A549 (cell line): ENCODE measurements around the gene GMDS. TPM values are rescaled to one million over a fixed set of nuclear protein-coding genes. Genes with fewer than 3 reads are reported as not detected.

Experiments used
- ATAC-seq, 2 experiments: fragments of 200-7000 bp in 1 of 2; fragments of >200 bp in 1 of 2; cut with Nextera tagmentation in 1 of 2; cut with Tn5 transposase in 1 of 2; 3 replicates each; pipeline versions ENCODE4 v1.8.0 to v1.9.1; 2018 to 2020; ENCODE audit warnings: mild to moderate bottlenecking in 1 of 2, moderate library complexity in 1 of 2
- CTCF ChIA-PET: fragments of 300-600 bp; sonication (Branson Sonifier 250); formaldehyde crosslinking; extraction: SDS; loops from one replicate; lab custom pipeline; 2021; ENCODE audit warnings: antibody characterized with exemption, inconsistent platforms; lab: Yijun Ruan, JAX
- POLR2A ChIA-PET: fragments of 350-600 bp; formaldehyde crosslinking; extraction: SDS; loops from one replicate; lab custom pipeline; 2021; ENCODE audit warnings: antibody characterized with exemption, inconsistent platforms; lab: Yijun Ruan, JAX
- DNase-seq, 2 experiments: peaks; one replicate each; pipeline versions ENCODE4 v3.0.0 to v3.0.0-alpha.2; 2011 to 2016; ENCODE audit warnings: low read depth in 1 of 2, low spot score in 1 of 2
- FAIRE-seq: peaks from 2 replicates; lab custom pipeline; 2011; peaks lifted over from hg19 to GRCh38; lab: Jason Lieb, UNC
- H3K27ac ChIP-seq, 2 experiments: fragments of >200 bp; sonication (Bioruptor Twin); formaldehyde crosslinking; 3 replicates each; pipeline ENCODE4 v1.5.1; 2016 to 2017
- H3K4me1 ChIP-seq: fragments of >200 bp; sonication (Bioruptor Twin); formaldehyde crosslinking; 3 replicates; pipeline ENCODE4 v1.6.1; 2016
- H3K4me2 ChIP-seq: fragments of >200 bp; sonication (Bioruptor Twin); formaldehyde crosslinking; 3 replicates; pipeline ENCODE4 v1.6.1; 2016
- H3K4me3 ChIP-seq: fragments of >200 bp; sonication (Bioruptor Twin); formaldehyde crosslinking; 3 replicates; pipeline ENCODE4 v1.5.1; 2016
- H3K9me3 ChIP-seq: fragments of >200 bp; sonication (Bioruptor Twin); formaldehyde crosslinking; 3 replicates; pipeline ENCODE4 v1.6.1; 2016
- CHD4 ChIP-seq: fragments of 200-600 bp; sonication (generic); IDR thresholded peaks from 2 replicates; pipeline ENCODE4 v1.6.1; 2016; ENCODE audit warnings: antibody characterized with exemption, mild to moderate bottlenecking, borderline replicate concordance
- EP300 ChIP-seq, 2 experiments: fragments of >200 bp; sonication (Bioruptor Twin); formaldehyde crosslinking; IDR thresholded peaks; 2 replicates in 1 of 2; 3 replicates in 1 of 2; pipeline ENCODE4 v1.6.1; 2016 to 2017
- ESRRA ChIP-seq: fragments of 150-350 bp; IDR thresholded peaks from 2 replicates; pipeline ENCODE4 v1.6.1; 2014; ENCODE audit warnings: mild to moderate bottlenecking, low read length, borderline replicate concordance
- GATA3 ChIP-seq: IDR thresholded peaks from 2 replicates; pipeline ENCODE4 v1.6.1; 2012; ENCODE audit warnings: borderline replicate concordance
- HEYL ChIP-seq: fragments of 250-450 bp; sonication (Bioruptor Pico); IDR thresholded peaks from 2 replicates; pipeline ENCODE4 v1.8.0; 2021; ENCODE audit warnings: mild to moderate bottlenecking, moderate library complexity
- JUN ChIP-seq, 2 experiments: fragments of >200 bp; sonication (Bioruptor Twin); formaldehyde crosslinking; IDR thresholded peaks; 2 replicates in 1 of 2; 3 replicates in 1 of 2; pipeline ENCODE4 v1.6.1; 2016 to 2017
- KDM5A ChIP-seq: fragments of 200-600 bp; sonication (generic); IDR thresholded peaks from 2 replicates; pipeline ENCODE4 v1.6.1; 2016; ENCODE audit warnings: antibody characterized with exemption, mild to moderate bottlenecking
- MAFK ChIP-seq: fragments of 450-650 bp; IDR thresholded peaks from 2 replicates; pipeline ENCODE4 v1.6.1; 2014; ENCODE audit not compliant: partially characterized antibody
- MYC ChIP-seq: IDR thresholded peaks from 2 replicates; pipeline ENCODE4 v1.6.1; 2012; ENCODE audit warnings: mild to moderate bottlenecking, inconsistent platforms, low read length, improper control_type of control experiment, borderline replicate concordance
- NR3C1 ChIP-seq: fragments of >200 bp; sonication (Bioruptor Twin); formaldehyde crosslinking; IDR thresholded peaks from 3 replicates; pipeline ENCODE4 v1.6.1; 2017
- PHF8 ChIP-seq: fragments of 200-600 bp; sonication (generic); IDR thresholded peaks from 2 replicates; pipeline ENCODE4 v1.6.1; 2016; ENCODE audit warnings: low read depth, mild to moderate bottlenecking, antibody characterized with exemption, moderate library complexity, borderline replicate concordance
- POLR2A ChIP-seq: IDR thresholded peaks from 2 replicates; pipeline ENCODE4 v1.6.1; 2012; ENCODE audit warnings: mild to moderate bottlenecking, low read length
- RAD21 ChIP-seq, 2 experiments: fragments of >200 bp in 1 of 2; sonication (Bioruptor Twin) in 1 of 2; formaldehyde crosslinking in 1 of 2; IDR thresholded peaks in 1 of 2; conservative IDR thresholded peaks in 1 of 2; 2 replicates in 1 of 2; 3 replicates in 1 of 2; pipeline ENCODE4 v1.6.1; 2012 to 2018; ENCODE audit warnings: inconsistent platforms in 1 of 2
- RNF2 ChIP-seq: fragments of 200-600 bp; sonication (generic); IDR thresholded peaks from 2 replicates; pipeline ENCODE4 v1.6.1; 2016; ENCODE audit warnings: low read depth, mild to moderate bottlenecking, antibody characterized with exemption, moderate library complexity, borderline replicate concordance
- ZFP36 ChIP-seq: fragments of 450-650 bp; IDR thresholded peaks from 2 replicates; pipeline ENCODE4 v1.6.1; 2014; ENCODE audit warnings: borderline replicate concordance; ENCODE audit not compliant: partially characterized antibody
- ZNF302 ChIP-seq: fragments of 250-450 bp; sonication (Bioruptor Pico); IDR thresholded peaks from 2 replicates; pipeline ENCODE4 v1.9.0; 2021; ENCODE audit warnings: inconsistent platforms, mild to moderate bottlenecking, moderate library complexity
- WGBS: methylation state at CpG from one replicate; pipeline ENCODE4 v1.1.6; 2017; ENCODE audit errors: missing lambda C conversion rate; 5-methylcytosine and 5-hydroxymethylcytosine counted together
- polyA plus RNA-seq, 4 experiments: library from polyadenylated mRNA; depleted of rRNA in 3 of 4; stranded (reverse); fragments of >200 nt; fragmentation: RNase III in 1 of 4; extraction: RNeasy Plus Mini Kit Qiagen cat#74134 plus additional on column Dnase treatment in 1 of 4; gene quantifications; 2 replicates in 3 of 4; 3 replicates in 1 of 4; pipeline ENCODE4 v1.2.3, GENCODE V29; 2011 to 2017
- TF ChIP-seq, protein P1 (sequence below): IDR thresholded peaks from 2 replicates; pipeline ENCODE4 v1.6.1; 2012
- TF ChIP-seq, protein P2 (sequence below): fragments of >200 bp; sonication (Bioruptor Twin); formaldehyde crosslinking; IDR thresholded peaks from 3 replicates; pipeline ENCODE4 v1.5.1; 2016
- TF ChIP-seq, protein P3 (sequence below): fragments of >200 bp; sonication (Bioruptor Twin); formaldehyde crosslinking; IDR thresholded peaks from 3 replicates; pipeline ENCODE4 v1.6.1; 2016

Gene GMDS
- polyA plus RNA-seq, 2 of the 4 experiments (the other 2 are of a cell fraction), result 9.9 to 12.4 TPM

DNA sequence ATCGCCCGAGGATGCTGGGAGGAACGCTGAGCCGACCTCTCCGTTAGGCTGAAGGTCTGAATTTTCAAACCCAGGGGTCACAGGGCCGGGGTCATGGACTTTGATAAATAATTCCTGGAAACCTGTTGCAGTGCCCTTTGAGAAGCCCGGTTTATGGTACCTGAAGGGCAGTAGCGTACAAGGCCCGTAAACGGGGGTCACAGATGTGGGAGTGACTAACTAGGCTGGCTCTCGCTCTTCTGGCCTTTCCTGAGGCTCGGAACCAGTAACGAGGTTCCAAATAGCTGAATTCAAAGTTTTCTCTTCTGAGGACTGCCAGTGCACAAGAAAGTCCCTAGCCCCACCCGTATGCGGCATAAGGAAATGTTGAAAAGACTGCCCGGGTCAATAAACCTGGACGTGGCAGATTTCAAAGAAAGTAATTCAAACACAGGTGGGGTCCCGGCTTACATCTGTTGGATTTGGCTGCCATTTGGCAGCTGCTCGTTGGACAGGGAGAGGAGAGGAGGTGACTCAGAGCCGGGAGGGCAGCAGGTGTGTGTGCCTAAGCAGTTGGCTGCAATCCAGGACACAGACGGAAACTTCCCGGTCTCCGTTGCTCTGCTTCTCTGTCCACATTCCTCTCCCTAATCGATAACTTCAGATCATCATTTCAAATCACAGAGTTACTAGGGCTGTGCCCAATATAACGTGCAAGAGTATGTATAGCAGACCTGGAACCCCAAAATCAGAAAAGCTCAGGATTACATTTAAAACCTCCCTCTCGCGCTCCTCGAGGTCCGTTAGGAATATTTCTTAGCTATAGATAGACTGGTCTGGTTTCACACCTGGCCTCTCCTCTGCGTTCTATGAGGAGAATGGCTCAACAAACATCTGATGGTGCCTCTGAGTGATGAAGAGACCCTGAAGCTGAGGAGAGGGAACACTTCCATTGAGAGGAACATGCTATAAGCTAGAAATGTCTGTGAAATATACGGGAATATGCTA lies 765 bp upstream of the GMDS start:
- peak overlapping the region; percentile 79 to 92 for H3K27ac ChIP-seq
- POLR2A ChIA-PET, result no interaction called here
- peak; percentile 23 to 54 for ATAC-seq
- H3K9me3 ChIP-seq, result no peaks in the 10 kb centered on the region
- FAIRE-seq, result no peak
- CTCF ChIA-PET, result no interaction called here
- TF ChIP-seq MYC, result no peak
- TF ChIP-seq, protein P1, sequence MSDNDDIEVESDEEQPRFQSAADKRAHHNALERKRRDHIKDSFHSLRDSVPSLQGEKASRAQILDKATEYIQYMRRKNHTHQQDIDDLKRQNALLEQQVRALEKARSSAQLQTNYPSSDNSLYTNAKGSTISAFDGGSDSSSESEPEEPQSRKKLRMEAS, result no peak
- 0 out of 2 replicates have a peak, but pooled peaks have one; percentile 27 for TF ChIP-seq PHF8
- no peak for TF ChIP-seq EP300 (IDR thresholded peaks at IDR 0.05)
- TF ChIP-seq NR3C1, result no peak
- TF ChIP-seq, all 56 proteins: peak for 1
- 29% methylated on average over 22 of the region's 31 CpGs for WGBS
- H3K4me1 ChIP-seq, result peaks cover 4% of the 10 kb centered on the region; the same call in 2 of the 3 replicates
- H3K4me3 ChIP-seq, result peak overlapping the region; percentile 71
- peak overlapping the region; percentile 63 for H3K4me2 ChIP-seq
- DNase-seq, result peak; percentile 38 to 47

DNA sequence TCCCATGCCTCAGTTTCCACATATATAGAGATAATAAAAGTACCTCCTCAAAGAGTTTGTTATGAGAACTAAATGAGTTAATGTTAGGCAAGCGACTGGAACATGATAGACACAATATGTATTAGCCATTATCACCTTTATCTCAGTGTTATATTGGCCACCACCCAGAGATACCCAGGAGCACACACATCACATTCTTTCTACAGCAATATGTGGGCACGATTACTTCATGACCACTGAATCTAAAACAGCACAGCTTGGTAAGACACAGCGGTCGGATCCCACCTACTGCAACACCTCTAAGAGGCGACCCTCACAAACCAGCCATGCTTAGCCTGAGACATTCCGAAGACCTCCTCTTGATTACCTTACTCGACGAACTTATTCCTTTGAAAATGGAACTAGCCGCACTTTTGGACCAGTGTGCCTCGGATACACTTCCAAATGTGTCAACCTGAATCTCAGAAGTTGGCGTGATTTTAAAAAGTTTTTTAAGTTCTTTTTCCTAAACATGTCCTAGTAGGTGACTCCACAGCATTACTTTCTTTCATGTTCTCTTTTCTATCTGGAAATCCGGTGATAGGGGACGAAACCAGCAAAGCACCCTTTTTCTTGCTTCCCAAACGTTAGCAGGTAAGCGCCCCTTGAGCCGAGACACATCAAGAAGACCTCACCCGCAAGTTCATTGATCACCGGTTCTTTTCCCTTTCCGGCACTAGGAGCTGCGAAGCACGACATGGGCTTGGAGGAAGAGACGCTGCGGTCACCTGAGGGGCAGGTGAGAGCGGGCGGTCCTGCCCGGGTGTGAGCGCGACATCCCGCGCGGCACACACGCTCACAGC lies 923 bp downstream of the GMDS start:
- POLR2A ChIA-PET, result no interaction called here
- H3K27ac ChIP-seq, result peak overlapping the region; percentile 70 to 92
- ATAC-seq, result peak in 1 of 2 experiments; percentile 26; a peak in 1 of 6 replicates

GRCh38 chr6:2242311-2242710 lies 3.1 kb downstream of the GMDS start:
- ATAC-seq, result no peak
- Histone ChIP-seq H3K27ac (no peak overlapping the region), H3K4me3 (no peak overlapping the region), H3K4me1 (peaks cover 6% of the 10 kb centered on the region; the same call in 2 of the 3 replicates), H3K9me3 (no peaks in the 10 kb centered on the region), H3K4me2 (no peak overlapping the region)
- ChIA-PET CTCF (no interaction called here), POLR2A (no interaction called here)
- WGBS, result 91% methylated on average over 4 of the region's 4 CpGs
- TF ChIP-seq HEYL (CRISPR knock-in tag) (no peak), ZFP36 (no peak)
- TF ChIP-seq, protein P2, sequence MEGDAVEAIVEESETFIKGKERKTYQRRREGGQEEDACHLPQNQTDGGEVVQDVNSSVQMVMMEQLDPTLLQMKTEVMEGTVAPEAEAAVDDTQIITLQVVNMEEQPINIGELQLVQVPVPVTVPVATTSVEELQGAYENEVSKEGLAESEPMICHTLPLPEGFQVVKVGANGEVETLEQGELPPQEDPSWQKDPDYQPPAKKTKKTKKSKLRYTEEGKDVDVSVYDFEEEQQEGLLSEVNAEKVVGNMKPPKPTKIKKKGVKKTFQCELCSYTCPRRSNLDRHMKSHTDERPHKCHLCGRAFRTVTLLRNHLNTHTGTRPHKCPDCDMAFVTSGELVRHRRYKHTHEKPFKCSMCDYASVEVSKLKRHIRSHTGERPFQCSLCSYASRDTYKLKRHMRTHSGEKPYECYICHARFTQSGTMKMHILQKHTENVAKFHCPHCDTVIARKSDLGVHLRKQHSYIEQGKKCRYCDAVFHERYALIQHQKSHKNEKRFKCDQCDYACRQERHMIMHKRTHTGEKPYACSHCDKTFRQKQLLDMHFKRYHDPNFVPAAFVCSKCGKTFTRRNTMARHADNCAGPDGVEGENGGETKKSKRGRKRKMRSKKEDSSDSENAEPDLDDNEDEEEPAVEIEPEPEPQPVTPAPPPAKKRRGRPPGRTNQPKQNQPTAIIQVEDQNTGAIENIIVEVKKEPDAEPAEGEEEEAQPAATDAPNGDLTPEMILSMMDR, result no peak
- no peak for DNase-seq
- no peak for FAIRE-seq

More for the DNA sequence above, 923 bp downstream of the GMDS start:
- no peaks in the 10 kb centered on the region for H3K9me3 ChIP-seq
- 63% methylated on average over 18 of the region's 32 CpGs for WGBS
- H3K4me3 ChIP-seq, result peak overlapping the region; percentile 71
- CTCF ChIA-PET, result no interaction called here
- no peak for FAIRE-seq
- DNase-seq, result peak in 1 of 2 experiments; percentile 7
- peak overlapping the region; percentile 94 for H3K4me2 ChIP-seq
- no peak for TF ChIP-seq ZNF302
- TF ChIP-seq, protein P3, sequence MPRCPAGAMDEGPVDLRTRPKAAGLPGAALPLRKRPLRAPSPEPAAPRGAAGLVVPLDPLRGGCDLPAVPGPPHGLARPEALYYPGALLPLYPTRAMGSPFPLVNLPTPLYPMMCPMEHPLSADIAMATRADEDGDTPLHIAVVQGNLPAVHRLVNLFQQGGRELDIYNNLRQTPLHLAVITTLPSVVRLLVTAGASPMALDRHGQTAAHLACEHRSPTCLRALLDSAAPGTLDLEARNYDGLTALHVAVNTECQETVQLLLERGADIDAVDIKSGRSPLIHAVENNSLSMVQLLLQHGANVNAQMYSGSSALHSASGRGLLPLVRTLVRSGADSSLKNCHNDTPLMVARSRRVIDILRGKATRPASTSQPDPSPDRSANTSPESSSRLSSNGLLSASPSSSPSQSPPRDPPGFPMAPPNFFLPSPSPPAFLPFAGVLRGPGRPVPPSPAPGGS, result no peak
- no peak for TF ChIP-seq JUN (IDR thresholded peaks at IDR 0.05)
- no peak for TF ChIP-seq CHD4
- peaks cover 4% of the 10 kb centered on the region; the same call in 2 of the 3 replicates for H3K4me1 ChIP-seq

DNA sequence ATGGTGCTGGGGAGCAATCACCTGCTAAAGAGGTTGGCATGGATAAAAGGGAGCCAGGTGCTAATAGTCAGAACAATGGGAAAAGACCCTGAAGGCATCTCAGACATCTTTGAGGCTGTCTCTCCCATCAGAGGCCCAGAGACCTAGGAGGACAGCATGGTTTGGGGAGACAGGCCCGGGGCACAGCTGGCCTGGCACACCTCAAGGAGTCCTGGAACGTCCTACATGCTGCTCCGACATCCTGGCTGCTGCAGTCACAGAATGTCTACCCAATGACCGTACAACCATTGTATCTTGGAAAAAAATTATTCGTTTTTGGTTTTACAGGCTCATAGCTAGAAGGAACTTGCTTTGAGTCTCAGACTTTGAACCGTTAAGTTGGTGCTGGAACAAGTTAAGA lies 4.4 kb downstream of the GMDS start:
- 83% methylated on average over 6 of the region's 6 CpGs for WGBS
- H3K4me3 ChIP-seq, result no peak overlapping the region
- no peak for FAIRE-seq
- no peak overlapping the region for H3K27ac ChIP-seq
- TF ChIP-seq RNF2, result no peak
- no peak for TF ChIP-seq GATA3
- TF ChIP-seq ESRRA, result no peak
- TF ChIP-seq PHF8, result no peak
- TF ChIP-seq POLR2A, result no peak
- TF ChIP-seq KDM5A, result no peak
- no peak for TF ChIP-seq MAFK
- no peak for TF ChIP-seq RAD21 (conservative IDR thresholded peaks at IDR 0.05 in 1 of 2, IDR thresholded peaks at IDR 0.05 in 1 of 2)
- H3K4me1 ChIP-seq, result peaks cover 10% of the 10 kb centered on the region; the same call in 2 of the 3 replicates
- ChIA-PET POLR2A (no interaction called here), CTCF (no interaction called here)
- DNase-seq, result no peak
- ATAC-seq, result no peak
- H3K9me3 ChIP-seq, result no peaks in the 10 kb centered on the region
- no peak overlapping the region for H3K4me2 ChIP-seq
